Retina (tissue), 1 donor: ENCODE results near the gene CDC37L1.
"Not testable (repeated sequence)": the region's sequence is repeated elsewhere in the genome, so short reads cannot be mapped to it uniquely, and the experiment has no call there.

Source experiments
- DNase-seq: peaks from one replicate; pipeline ENCODE4 v3.0.0-alpha.2; 2016

CDC37L1 gene

DNA sequence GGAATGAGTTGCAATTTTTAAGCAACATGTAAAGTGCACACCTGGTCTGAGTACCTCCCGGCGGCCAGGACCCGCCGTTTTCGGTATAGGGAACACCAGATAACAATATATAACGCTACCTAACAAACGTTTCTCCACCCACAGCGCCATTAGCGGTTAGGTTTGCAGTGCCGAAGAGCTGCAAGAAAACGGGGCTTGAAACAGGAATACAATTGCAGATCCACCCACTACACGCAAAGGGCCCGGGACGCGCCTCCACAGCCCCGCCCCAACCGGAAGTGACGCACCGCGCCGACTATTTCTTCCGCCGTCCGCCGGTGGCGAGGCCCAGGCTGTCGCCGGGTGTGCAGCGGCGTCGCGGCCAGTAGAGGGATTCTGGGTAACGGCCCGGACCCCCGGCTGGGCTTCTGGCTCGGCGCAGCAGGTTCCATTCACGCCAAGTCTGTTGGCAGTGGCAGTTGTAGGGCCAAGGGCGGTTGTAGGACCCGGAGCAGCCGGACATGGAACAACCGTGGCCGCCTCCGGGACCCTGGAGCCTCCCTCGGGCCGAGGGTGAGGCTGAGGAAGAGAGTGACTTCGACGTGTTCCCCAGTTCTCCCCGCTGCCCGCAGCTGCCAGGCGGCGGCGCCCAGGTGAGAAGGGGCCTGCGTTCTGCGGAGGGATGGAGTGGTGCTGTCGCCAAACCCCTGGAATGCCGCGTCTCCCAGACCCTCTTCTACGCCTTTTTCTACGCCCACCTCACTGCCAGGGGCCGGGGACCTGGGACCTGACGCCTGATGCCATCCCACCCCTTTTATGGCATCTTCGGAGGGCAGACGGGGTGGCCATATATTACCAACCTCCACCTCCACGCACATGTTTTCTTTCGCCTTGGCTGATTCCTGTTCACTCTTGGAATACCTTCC is at the start of gene CDC37L1:
Gene CDC37L1, plus strand, starts transcription at position 302 of the 905 bp plus-strand sequence. Its CDS starts 199 bp downstream, at position 501.
- DNase-seq = peak; percentile 99

DNA sequence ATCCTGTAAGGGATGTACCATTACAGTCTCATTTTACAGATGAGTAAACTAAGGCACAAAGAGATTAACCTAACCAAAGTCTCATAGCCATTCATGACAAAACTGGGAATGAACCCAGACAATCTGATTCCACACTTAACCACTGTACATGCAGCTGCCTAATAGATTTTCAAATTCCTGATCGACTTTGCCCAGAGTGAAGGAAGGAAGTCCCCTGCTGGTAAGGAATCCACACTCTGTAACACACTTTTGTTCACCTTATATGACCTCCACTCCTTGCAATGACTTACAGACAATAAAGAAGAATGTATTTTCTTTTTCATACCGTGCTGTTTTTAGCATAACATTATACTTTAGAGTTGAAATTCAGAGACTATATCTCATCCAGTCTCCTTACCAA is 48.5 kb upstream of the CDC37L1 start:
- no peak for DNase-seq

DNA sequence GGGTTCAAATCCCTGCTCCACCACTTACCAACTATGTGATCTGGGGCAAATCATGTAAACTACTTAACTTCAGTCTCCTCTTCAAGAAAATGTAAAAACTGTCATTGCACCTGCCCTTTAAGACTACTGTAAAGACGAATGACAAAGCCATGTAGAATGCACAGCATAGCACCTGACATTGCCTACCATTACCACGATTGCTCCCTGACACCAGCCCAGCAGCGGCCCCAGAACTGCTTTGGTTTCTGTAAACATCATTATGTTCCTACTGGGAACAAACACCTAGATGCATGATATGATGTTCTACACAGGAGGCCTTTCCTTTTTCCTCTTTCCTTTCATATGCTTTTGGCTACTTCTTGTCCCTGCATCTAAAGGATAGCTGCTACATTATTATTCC is 40.4 kb upstream of the CDC37L1 start:
- no peak for DNase-seq

DNA sequence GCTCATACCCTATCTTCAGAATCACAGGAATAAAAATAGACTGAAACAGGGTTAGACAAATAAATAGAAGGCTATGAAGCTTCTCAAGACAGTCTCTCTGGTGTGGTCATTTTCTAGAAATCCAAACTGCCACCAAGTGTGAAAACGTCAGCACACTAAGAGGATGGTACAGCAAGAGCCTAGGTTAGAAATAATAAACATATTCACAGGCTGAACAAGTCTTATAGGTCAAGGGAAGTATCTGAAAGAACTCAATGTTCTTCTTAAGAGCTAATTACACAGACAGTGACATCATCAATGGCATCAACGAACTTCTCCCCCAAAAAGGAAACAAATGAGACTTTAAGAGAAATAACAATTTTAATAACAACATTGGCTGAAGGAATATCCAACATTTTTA is 39.9 kb upstream of the CDC37L1 start:
- no peak for DNase-seq

DNA sequence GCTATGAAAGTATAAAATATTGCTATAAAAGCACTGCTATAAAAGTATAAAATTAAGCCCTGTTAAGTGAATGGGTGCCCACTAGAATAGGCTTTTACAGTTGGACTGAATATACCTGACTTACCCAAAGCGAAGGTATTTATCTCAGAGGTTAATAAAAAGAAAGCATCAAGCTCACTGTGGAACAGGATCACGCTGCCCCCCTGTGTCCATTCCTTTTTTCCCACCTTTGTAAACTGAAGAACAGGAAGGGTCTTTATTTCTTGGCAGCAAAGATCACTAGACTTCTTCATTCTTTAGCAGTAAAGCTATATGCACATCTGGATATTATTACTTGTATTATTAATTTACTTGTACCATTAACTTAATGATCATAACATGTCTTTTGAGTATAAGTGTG is 39.3 kb upstream of the CDC37L1 start:
- DNase-seq = no peak

DNA sequence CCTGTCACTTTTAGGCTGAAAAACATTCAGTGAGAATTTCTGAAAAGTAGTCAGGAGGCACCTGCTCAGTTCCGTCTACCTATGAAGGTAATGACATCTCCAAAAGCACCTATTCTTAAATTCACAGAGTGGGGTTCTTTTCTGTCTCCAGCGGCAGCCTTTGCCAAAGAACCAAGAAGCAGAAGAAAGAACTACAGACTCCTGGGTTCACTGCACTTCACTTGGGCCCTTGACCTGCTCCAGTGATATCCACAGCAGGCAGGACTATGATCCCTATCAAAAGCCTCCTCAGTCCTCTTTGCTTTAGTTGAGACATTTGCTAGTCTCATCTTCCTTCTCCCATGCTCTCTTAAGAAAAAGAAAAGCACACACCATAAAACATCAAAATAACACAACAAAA is 37.0 kb upstream of the CDC37L1 start:
- no peak for DNase-seq

DNA sequence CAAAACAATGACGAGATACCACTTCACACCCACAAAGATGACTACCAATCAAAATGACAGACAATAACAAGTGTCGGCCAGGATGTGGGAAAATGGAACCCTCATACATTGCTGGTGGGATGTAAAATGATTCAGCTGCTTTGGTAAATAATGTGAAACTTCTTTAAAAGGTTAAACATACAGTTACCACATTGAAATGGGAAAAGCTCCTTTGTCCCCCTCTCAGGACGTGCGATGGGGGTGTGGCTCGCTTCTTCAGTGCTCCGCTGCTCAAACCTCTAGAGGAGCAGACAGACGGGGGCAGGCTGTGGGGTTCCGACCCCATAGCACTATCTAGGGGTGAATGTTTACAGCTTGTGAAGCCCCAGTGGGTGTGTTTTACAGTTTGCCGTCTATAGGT is 25.3 kb upstream of the CDC37L1 start:
- no peak for DNase-seq

DNA sequence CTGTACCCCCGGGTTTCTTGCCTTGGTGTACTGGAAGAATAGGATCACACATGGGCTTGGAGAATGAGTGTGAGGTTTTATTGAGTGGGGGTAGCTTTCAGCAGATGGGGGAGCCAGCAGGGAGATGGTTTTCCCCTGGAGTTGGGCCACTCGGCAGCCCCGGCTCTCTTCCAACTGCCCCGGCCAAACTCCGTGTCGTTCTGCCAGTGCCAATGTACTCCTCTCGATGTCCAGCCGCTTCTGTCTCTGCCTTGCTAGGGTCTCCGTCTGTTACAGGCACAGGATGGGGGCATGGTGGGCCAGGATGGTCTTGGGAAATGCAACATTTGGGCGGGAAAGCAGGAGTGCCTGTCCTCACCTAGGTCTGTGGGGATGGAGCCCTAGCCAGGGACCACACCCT is 24.8 kb upstream of the CDC37L1 start:
- DNase-seq = no peak

DNA sequence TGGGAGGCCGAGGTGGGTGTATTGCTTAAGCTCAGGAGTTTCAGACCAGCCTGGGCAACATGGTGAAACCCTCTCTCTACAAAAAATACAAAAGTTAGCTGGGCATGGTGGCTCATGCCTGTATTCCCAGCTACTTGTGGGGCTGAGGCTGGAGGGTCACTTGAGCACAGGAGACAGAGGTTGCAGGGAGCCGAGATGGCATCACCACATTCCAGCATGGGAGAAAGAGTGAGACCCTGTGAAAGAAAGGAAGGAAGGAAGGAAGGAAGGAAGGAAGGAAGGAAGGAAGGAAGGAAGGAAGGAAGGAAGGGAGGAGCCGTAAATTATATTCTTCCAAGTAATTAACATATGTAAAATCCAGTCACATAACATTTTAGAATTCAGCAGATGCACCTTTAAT is 23.2 kb upstream of the CDC37L1 start:
- not testable (repeated sequence) for DNase-seq

DNA sequence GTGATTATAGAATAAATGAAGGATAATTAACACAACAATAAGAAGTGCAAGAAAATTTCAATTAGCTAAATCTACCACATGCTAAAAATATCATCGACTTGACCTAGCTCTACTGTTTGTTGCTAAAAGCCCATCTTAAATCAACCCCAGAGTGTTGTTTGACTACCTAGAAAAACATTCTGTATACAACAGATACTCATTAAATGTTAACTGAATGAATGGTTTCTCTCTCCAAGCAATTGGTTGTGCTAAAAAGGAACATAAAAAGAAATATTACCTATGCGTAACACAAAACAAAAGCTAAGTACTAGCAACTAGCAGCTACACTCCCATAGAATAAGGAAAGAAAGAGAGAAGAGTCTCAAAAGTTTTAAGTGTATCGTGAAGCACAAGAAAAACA is 22.7 kb upstream of the CDC37L1 start:
- no peak for DNase-seq

DNA sequence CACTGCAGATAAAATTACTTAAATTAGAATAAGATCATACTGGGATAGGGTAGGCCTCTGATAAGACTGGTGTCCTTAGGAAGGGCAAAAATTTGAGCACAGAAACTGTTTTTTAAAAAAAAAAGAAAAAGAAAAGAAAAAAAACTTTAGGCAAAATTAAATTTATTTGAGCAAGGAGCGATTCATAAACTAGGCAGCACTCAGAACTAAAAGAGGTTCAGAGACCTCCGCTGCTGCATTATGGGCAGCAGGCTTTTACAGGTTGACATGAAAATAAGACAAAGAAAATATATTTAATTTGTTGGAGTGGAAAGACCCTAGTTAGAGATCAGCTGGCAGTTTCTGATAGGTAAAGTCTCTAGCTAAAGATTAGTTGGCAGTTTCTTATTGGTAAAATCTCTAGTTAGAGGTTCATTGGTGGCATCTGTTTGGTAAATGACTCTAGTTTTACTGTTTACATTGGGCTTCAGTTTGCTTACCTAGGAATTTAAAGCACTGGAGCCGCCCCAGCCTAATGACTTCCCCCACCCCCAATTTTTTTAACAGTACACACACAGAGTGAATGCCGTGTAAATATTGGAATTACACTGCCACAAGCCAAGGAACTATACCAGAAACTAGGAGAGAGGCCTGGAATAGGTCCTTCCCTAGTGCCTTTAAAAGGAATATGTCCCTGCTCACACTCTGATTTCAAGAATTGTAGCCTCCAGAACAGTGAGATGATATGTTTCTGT is 21.8 kb upstream of the CDC37L1 start:
- DNase-seq = no peak

DNA sequence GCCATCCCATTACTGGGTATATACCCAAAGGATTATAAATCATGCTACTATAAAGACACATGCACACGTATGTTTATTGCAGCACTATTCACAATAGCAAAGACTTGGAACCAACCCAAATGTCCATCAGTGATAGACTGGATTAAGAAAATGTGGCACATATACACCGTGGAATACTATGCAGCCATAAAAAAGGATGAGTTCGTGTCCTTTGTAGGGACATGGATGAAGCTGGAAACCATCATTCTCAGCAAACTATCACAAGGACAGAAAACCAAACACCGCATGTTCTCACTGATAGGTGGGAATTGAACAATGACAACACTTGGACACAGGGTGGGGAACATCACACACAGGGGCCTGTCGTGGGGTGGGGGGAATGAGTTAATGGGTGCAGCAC is 18.7 kb upstream of the CDC37L1 start:
- not testable (repeated sequence) for DNase-seq

DNA sequence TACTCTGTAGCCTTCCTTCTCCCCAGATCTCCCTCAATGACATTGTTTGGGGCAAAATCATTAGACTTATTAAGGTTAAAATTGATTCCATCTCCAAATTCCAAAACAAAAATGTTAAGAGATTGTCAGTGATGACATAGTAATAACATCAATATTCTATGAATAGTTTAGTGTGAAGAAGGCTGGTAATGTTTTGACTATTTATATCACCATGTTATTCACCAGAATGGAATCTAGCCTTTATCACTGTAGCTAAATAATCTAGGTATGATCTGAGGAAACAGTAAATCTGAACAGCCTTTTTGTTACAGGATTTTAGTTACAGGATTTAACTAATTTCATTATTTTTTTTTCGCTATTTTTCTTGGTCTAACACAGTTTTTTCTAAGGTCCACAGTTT is 18.2 kb upstream of the CDC37L1 start:
- no peak for DNase-seq

DNA sequence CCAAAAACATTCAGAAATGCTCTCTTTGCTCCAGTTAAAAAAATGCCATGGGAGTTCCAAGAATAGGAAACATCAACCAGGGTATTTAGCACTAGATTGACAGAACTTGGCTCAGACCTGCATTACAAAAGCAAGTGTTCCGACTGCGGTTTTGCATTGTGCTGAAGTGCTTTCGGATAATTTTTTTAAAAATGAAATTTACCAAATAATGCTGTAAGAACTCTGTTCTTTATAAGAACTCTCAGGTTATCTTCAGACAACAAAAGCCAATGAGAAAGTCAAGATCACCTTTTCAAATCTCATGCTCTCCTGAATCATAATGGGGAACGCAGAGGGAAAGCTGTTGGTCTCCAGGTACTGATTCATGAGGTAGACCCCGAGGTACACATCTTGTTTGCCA is 17.8 kb upstream of the CDC37L1 start:
- no peak for DNase-seq

DNA sequence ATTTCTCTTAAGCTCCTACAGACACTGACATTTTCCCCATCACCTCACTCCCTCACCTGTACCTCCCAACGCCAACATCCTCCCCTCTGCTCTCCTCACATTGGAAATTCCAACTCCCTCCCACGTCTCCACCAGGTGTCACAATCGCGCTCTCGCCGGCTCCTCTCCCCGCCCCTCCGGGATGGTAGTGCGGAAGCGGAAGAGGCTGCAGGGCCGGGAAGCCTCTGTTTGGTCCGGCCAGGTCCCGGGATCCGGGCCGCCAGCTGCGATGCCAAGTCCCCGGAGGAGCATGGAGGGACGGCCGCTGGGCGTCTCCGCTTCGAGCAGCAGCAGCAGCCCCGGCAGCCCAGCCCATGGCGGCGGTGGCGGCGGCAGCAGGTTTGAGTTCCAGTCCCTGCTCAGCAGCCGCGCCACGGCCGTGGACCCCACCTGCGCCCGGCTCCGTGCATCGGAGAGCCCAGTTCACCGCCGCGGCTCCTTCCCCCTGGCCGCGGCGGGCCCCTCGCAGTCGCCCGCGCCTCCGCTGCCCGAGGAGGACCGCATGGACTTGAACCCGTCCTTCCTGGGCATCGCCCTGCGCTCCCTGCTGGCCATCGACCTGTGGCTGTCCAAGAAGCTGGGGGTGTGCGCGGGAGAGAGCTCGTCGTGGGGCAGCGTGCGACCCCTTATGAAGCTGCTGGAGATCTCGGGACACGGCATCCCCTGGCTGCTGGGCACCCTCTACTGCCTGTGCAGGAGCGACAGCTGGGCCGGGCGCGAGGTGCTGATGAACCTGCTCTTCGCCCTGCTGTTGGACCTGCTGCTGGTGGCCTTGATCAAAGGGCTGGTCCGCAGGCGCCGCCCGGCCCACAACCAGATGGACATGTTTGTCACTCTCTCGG is 17.0 kb upstream of the CDC37L1 start, which contains the start of gene PLPP6:
Gene PLPP6, plus strand, starts transcription at position 187 of the 881 bp plus-strand sequence. Its CDS starts 82 bp downstream, at position 269.
- peak; percentile 90 for DNase-seq

DNA sequence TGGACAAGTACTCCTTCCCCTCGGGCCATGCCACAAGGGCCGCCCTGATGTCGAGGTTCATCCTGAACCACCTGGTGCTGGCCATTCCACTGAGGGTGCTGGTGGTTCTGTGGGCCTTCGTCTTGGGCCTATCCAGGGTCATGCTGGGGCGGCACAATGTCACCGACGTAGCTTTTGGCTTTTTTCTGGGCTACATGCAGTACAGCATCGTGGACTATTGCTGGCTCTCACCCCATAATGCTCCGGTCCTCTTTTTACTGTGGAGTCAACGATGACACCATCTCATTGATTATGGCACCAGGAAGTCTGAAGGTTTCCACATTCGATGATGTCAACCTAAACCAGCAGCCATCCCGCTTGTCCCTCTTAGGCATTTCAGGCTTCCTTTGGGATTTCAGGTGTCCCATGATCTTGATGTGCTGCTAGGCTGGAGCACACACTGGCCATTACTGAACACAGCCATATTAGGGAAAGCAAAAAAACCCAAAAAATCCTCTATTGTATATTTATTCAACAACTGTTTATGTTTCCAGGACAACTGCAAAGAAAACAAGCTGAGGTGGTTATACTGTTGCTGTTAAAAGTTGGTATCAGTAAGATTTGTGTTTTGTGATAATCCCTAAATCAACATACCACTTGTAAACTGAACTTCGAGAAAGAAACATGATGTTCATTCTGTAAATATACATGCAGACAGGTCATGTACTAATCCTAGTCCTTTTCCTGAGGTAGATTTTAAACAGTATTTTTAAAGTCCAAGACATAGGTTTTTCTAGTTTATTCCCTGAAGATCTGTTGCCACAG is 16.2 kb upstream of the CDC37L1 start:
- no peak for DNase-seq

DNA sequence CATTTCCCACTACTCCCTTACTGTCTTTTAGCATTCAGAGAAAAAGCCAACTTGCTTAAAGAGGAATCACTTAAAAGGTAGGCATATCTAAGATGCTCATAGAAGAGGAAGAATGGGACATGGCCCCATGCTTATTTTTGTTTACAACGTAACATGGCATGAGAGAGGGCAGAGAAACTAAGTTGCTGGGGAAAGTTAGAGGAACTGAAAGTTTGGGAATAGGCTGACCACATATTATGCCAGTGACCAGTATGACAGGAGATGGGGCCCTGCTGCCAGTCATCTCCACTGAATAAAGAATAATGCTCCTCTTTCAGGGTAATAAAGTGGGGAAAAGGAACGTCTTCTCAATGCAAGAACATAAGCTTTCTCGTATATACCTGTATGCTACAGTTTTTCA is 15.4 kb upstream of the CDC37L1 start:
- no peak for DNase-seq

DNA sequence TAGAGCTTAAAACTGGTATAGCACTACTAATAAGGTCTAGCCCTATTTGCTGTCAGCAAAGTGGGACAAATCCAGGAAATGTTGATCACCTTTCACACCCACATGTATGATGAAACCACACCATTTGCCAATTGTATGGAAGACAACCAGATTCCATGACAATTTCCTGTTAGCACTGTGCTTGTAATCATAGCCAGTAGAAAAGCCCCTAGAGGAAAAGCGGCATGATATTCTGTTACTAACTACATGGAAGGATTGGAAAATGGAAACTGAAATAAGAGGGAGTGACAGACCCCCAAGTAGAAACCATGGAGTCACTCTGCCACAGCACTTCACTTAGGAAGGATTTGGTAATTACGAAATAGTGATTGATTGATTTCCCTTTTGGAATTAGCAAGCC is 14.0 kb upstream of the CDC37L1 start:
- no peak for DNase-seq

DNA sequence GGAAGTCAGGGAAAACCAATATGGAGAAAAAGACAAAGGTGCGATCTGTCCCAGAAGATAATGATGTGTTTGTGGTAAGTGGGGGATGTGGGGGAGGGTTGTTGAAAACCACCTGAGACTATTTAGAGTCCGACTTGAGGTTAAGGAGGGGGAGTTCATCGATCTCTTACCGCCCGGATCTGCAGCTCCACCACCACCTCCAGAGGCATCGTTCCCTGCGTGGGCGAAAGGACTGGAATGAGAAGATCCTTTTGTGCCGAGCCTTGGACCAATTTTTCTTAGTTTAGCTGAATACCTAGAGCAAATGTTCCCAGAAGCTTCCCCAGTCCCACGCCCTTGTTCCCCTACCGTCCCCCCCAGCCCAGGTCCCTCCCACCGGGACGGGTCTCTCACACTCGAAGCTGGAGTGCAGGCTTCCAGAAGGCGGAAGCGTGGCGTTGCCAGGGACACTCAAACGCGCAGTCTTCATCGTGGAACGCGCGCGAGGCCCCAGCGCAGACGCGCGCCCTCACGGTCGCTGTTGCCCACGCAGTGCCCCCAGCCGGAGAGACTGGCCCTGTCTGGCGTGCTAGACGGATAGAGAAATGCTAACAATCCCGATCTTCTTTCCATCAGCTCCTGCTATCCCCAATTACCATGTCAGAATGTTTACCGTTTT is 13.2 kb upstream of the CDC37L1 start, which contains the start of gene SPATA6L:
Gene SPATA6L, minus strand, starts transcription at position 439 of the 658 bp plus-strand sequence. Its CDS starts 230 bp downstream, at position 209.
- peak; percentile 83 for DNase-seq

DNA sequence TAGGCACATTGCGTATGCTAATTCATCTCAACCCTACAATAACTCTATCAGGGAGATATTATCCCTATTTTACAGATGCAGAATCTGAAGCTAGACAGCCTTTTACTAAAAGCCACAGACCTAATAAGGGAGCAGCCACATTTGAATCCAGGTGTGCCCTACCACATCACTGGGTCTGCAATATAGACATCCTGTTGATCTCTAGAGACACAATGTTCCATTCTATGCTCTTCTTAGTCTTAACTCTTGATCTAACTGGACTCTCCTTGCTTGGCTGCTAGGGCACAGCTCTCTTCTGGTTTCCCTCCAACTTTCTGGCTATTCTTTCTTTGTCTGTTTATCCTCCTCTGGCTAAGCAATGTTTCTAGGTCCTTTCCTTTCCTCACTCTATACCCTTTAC is 11.7 kb upstream of the CDC37L1 start:
- DNase-seq = no peak

DNA sequence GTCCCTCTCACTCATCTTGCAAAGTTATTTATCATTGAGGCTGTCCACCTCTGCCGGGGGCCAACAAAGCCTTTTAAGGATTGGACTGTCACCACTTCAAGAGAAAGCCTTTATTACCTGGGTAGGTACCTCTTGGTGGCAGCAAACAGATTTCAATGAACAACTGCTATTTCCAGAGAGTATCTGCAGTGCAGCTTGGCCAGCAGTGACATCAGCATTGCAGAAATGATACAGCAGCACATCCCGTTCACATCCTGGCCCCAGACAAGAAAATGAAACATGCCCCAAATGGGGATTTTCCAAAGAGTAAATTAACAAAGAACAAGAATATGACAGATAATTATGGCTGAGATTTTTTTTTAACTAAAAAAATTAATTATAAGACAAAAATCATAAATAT is 10.8 kb upstream of the CDC37L1 start:
- DNase-seq = no peak
